ENCODE results near the gene ACAD11.

DNA sequence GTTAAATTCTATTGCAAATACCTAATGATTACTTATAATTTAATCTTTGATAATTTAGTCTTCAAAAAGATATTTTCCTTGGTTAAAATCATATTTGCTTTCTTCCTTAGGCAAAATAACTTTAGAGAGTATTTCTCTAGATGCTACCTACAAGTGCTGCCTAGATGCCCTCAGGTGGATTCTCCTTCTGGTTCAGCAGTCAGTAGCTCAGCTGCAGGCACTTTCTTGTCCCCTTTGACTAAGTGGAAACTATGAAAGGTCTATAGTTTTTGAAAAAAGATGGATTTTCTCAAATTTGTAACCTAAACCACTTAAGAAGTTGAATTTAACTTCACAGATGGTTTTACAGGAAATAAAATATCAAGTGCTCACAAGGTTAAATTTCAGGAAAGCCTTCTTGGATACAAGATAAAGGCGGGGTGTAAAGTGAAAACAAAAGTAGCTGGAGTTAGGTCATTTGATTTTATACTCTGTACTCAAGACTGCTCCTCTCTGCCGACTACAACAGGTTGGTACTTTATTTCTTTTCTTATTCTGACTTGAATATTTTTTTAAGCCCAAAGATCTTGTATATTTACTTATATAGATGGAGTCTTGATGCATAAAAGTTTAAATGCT lies 62.7 kb downstream of the ACAD11 start, which contains the start of gene ACKR4:
- TF ChIP-seq, protein P1, sequence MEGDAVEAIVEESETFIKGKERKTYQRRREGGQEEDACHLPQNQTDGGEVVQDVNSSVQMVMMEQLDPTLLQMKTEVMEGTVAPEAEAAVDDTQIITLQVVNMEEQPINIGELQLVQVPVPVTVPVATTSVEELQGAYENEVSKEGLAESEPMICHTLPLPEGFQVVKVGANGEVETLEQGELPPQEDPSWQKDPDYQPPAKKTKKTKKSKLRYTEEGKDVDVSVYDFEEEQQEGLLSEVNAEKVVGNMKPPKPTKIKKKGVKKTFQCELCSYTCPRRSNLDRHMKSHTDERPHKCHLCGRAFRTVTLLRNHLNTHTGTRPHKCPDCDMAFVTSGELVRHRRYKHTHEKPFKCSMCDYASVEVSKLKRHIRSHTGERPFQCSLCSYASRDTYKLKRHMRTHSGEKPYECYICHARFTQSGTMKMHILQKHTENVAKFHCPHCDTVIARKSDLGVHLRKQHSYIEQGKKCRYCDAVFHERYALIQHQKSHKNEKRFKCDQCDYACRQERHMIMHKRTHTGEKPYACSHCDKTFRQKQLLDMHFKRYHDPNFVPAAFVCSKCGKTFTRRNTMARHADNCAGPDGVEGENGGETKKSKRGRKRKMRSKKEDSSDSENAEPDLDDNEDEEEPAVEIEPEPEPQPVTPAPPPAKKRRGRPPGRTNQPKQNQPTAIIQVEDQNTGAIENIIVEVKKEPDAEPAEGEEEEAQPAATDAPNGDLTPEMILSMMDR (IDR thresholded peaks at IDR 0.05), result no peak
- no peak for TF ChIP-seq POLR2A (IDR thresholded peaks at IDR 0.05)
